K562 (cell line): ENCODE results near the gene PCDHB7. TPM values are rescaled to one million over a fixed set of nuclear protein-coding genes. Genes with fewer than 3 reads are reported as not detected.
"Not testable (repeated sequence)": the region's sequence is repeated elsewhere in the genome, so short reads cannot be mapped to it uniquely, and the experiment has no call there.

Experiments used
- ATAC-seq: fragments of 200-7000 bp; cut with Tn5 transposase; 3 replicates; pipeline ENCODE4 v1.9.1; 2020; ENCODE audit warnings: moderate library complexity
- Bru-seq: library from RNA; stranded (reverse); fragments of 400-500 nt; gene quantifications from one replicate; lab custom pipeline; 2021; lab: Mats Ljungman, UMichigan
- BruChase-seq, 2 experiments: library from RNA; stranded (reverse); fragments of 400-500 nt; gene quantifications; one replicate each; lab custom pipeline; 2021; lab: Mats Ljungman, UMichigan
- BruUV-seq: library from RNA; stranded (reverse); fragments of 400-500 nt; replicated peaks from 2 replicates; lab custom pipeline; 2021; lab: Mats Ljungman, UMichigan
- CTCF ChIA-PET: fragments of 300-600 bp; formaldehyde crosslinking; extraction: SDS; loops from one replicate; lab custom pipeline; 2021; ENCODE audit warnings: low intra/inter-chr PET ratio; lab: Yijun Ruan, JAX
- POLR2A ChIA-PET: fragments of 300-600, 350-650 bp; sonication (Branson Sonifier 250); formaldehyde crosslinking; extraction: SDS; loops from one replicate; lab custom pipeline; 2021; ENCODE audit warnings: antibody characterized with exemption, inconsistent platforms; lab: Yijun Ruan, JAX
- DNase-seq, 4 experiments: peaks; one replicate each; pipeline versions ENCODE4 v3.0.0 to v3.0.0-alpha.2; 2011 to 2018; ENCODE audit warnings: low spot score in 3 of 4, mixed read lengths in 3 of 4; ENCODE audit errors: extremely low read depth in 1 of 4
- FAIRE-seq: peaks from 2 replicates; lab custom pipeline; 2011; peaks lifted over from hg19 to GRCh38; lab: Jason Lieb, UNC
- H2AFZ ChIP-seq: 2 replicates; pipeline ENCODE4 v1.6.0; 2011; ENCODE audit warnings: low read depth, low read length, control low read depth, inconsistent platforms
- H3K27ac ChIP-seq: fragments of 200-600 bp; 3 replicates; pipeline ENCODE4 v1.8.0; 2011; ENCODE audit warnings: low read depth, mild to moderate bottlenecking, control low read depth, inconsistent platforms, low read length, moderate library complexity, mixed read lengths; ENCODE audit errors: extremely low read depth
- H3K27me3 ChIP-seq, 2 experiments: fragments of 300-600 bp in 1 of 2; 2 replicates in 1 of 2; 3 replicates in 1 of 2; pipeline versions ENCODE4 v1.6.0 to v1.8.0; 2011; ENCODE audit warnings: inconsistent platforms in 2 of 2, low read length in 2 of 2, mild to moderate bottlenecking in 1 of 2, mixed read lengths in 1 of 2, moderate library complexity in 1 of 2; ENCODE audit not compliant: control insufficient read depth in 2 of 2, insufficient read depth in 2 of 2
- H3K36me3 ChIP-seq: fragments of 300-600 bp; 3 replicates; pipeline ENCODE4 v1.8.0; 2011; ENCODE audit warnings: mild to moderate bottlenecking, low read length, inconsistent platforms; ENCODE audit not compliant: control insufficient read depth, insufficient read depth
- H3K4me1 ChIP-seq, 2 experiments: fragments of 200-600 bp in 1 of 2; replicated peaks in 1 of 2; 2 replicates in 1 of 2; 3 replicates in 1 of 2; pipeline versions ENCODE4 v1.5.1 to v1.8.0; 2011; ENCODE audit warnings: inconsistent platforms in 2 of 2, low read length in 2 of 2, mild to moderate bottlenecking in 1 of 2, mixed read lengths in 1 of 2, moderate library complexity in 1 of 2; ENCODE audit not compliant: control insufficient read depth in 2 of 2, insufficient read depth in 2 of 2
- H3K4me2 ChIP-seq: 2 replicates; pipeline ENCODE4 v1.6.1; 2011; ENCODE audit warnings: low read length, control low read depth, inconsistent platforms, mixed read lengths; ENCODE audit not compliant: insufficient read depth
- H3K4me3 ChIP-seq: fragments of 200-600 bp; sonication (generic), shearing (Covaris generic); 2 replicates; pipeline ENCODE4 v1.5.1; 2016; ENCODE audit warnings: control low read depth, inconsistent platforms
- H3K79me2 ChIP-seq: fragments of 200-600 bp; 3 replicates; pipeline ENCODE4 v1.8.0; 2011; ENCODE audit warnings: low read length, inconsistent platforms; ENCODE audit not compliant: control insufficient read depth, insufficient read depth
- H3K9ac ChIP-seq, 2 experiments: 2 replicates each; pipeline versions ENCODE4 v1.6.0 to v1.6.1; 2011; ENCODE audit warnings: low read depth in 2 of 2, low read length in 2 of 2, control low read depth in 1 of 2, inconsistent platforms in 1 of 2, mild to moderate bottlenecking in 1 of 2, mixed read lengths in 1 of 2; ENCODE audit not compliant: insufficient read depth in 1 of 2
- H3K9me1 ChIP-seq: one replicate; pipeline ENCODE4 v1.6.0; 2011; ENCODE audit warnings: inconsistent platforms, mild to moderate bottlenecking, low read length, moderate library complexity; ENCODE audit not compliant: control insufficient read depth, insufficient read depth
- H3K9me3 ChIP-seq: replicated peaks from 2 replicates; pipeline ENCODE4 v1.5.1; 2011; ENCODE audit warnings: low read depth, low read length, inconsistent platforms; ENCODE audit not compliant: control insufficient read depth, insufficient read depth
- H4K20me1 ChIP-seq: replicated peaks from 2 replicates; pipeline ENCODE4 v1.6.1; 2011; ENCODE audit warnings: low read length, inconsistent platforms, mixed read lengths; ENCODE audit not compliant: control insufficient read depth, insufficient read depth
- PRMT5 ChIP-seq: sonication (generic); formaldehyde crosslinking; IDR thresholded peaks from 2 replicates; pipeline ENCODE4 v1.5.0; 2020; ENCODE audit warnings: missing genetic modification reagents
- RAD21 ChIP-seq, 2 experiments: fragments of 250-450 bp in 1 of 2; fragments of 450-650 bp in 1 of 2; sonication (Bioruptor Pico) in 1 of 2; formaldehyde crosslinking in 1 of 2; IDR thresholded peaks in 1 of 2; conservative IDR thresholded peaks in 1 of 2; 2 replicates each; pipeline versions ENCODE4 v1.4.0 to v1.8.0; 2020 to 2022; ENCODE audit warnings: mild to moderate bottlenecking in 2 of 2, moderate library complexity in 1 of 2
- YY1 ChIP-seq, 3 experiments: IDR thresholded peaks; 2 replicates each; pipeline ENCODE4 v1.6.1; 2011; ENCODE audit warnings: low read length in 2 of 3, mild to moderate bottlenecking in 2 of 3, moderate library complexity in 2 of 3, borderline replicate concordance in 1 of 3, control low read depth in 1 of 3, low read depth in 1 of 3; ENCODE audit not compliant: insufficient read depth in 3 of 3, insufficient replicate concordance in 2 of 3, control insufficient read depth in 1 of 3, insufficient read length in 1 of 3; ENCODE audit errors: extremely low read depth in 1 of 3
- ZFX ChIP-seq: sonication (generic); formaldehyde crosslinking; IDR thresholded peaks from 2 replicates; pipeline ENCODE4 v1.8.0; 2022; ENCODE audit warnings: mild to moderate bottlenecking, missing genetic modification reagents, moderate library complexity
- WGBS: fragments of 100-300 bp; shearing (Covaris generic); methylation state at CpG from one replicate; pipeline ENCODE4 v1.1.6; 2016; ENCODE audit warnings: low coverage, mixed read lengths; ENCODE audit not compliant: insufficient coverage; ENCODE audit errors: missing lambda C conversion rate; 5-methylcytosine and 5-hydroxymethylcytosine counted together
- in situ Hi-C: fragments of 300-500 bp; cut with MboI; formaldehyde crosslinking; loops from 4 replicates; pipeline ENCODE4 v1.15.0; 2018; ENCODE audit warnings: inconsistent platforms, mixed read lengths
- intact Hi-C: fragments of 100-400 bp; cut with micrococcal nuclease; formaldehyde crosslinking; loops from 2 replicates; pipeline ENCODE4 v1.14.2; 2022
- long read RNA-seq, 3 experiments: library from polyadenylated mRNA in 2 of 3; library from RNA in 1 of 3; unstranded in 2 of 3; stranded (forward) in 1 of 3; transcript quantifications; one replicate each; pipeline ENCODE4 v2.0.0, GENCODE V29; 2019 to 2022
- polyA minus RNA-seq, 3 experiments: library from RNA; depleted of rRNA, polyadenylated mRNA; stranded (reverse); fragments of >200 nt; gene quantifications; 2 replicates each; pipeline ENCODE4 v1.2.3, GENCODE V29; 2011
- polyA plus RNA-seq, 8 experiments: library from polyadenylated mRNA; depleted of rRNA in 4 of 8; stranded (reverse) in 5 of 8; unstranded in 3 of 8; fragments of >200 nt; fragmentation: Nextera tagmentation in 2 of 8; fragmentation: Illumina TruSeq in 1 of 8; extraction: Ambion mirVana in 2 of 8; extraction: Trizol in 1 of 8; gene quantifications; 2 replicates each; pipeline versions ENCODE4 v1.2.1 to v1.2.3, GENCODE V29; 2011 to 2014; ENCODE audit warnings: inconsistent platforms in 1 of 8, missing spikeins in 1 of 8
- total RNA-seq, 7 experiments: library from RNA; depleted of rRNA in 6 of 7; stranded (reverse); fragments of >200 nt in 6 of 7; fragmentation: Illumina TruSeq in 2 of 7; extraction: Trizol in 2 of 7; gene quantifications; 2 replicates each; pipeline versions ENCODE4 v1.2.1 to v1.2.3, GENCODE V29; 2011 to 2021; ENCODE audit warnings: low replicate concordance in 1 of 7
- TF ChIP-seq, protein P1 (sequence below), 3 experiments: IDR thresholded peaks in 2 of 3; conservative IDR thresholded peaks in 1 of 3; 2 replicates each; pipeline ENCODE4 v1.5.1; 2011 to 2012; ENCODE audit warnings: low read length in 3 of 3, mild to moderate bottlenecking in 3 of 3, control low read depth in 2 of 3, improper control_type of control experiment in 1 of 3, inconsistent platforms in 1 of 3, low read depth in 1 of 3, mixed read lengths in 1 of 3, moderate library complexity in 1 of 3; ENCODE audit not compliant: insufficient read depth in 2 of 3

The PCDHB7 gene
- total RNA-seq (2011; cell fraction: chromatin; rRNA removed; ENCODE audit: low replicate concordance) = not detected in 2 replicates
- total RNA-seq (2011; cell fraction: nucleolus; rRNA removed) = not detected in 2 replicates
- not detected in 2 replicates for total RNA-seq (2011; cell fraction: nucleoplasm; rRNA removed)
- not detected in 2 replicates for total RNA-seq (2014; rRNA removed)
- not detected in 2 replicates for total RNA-seq (2014; rRNA removed; fragmentation: Illumina TruSeq; extraction: Trizol)
- not detected in 2 replicates for total RNA-seq (2015; rRNA removed; fragmentation: Illumina TruSeq; extraction: Trizol)
- not detected in 2 replicates for total RNA-seq (2021)
- not detected in 2 replicates for polyA plus RNA-seq (2011; rRNA removed)
- not detected in 2 replicates for polyA plus RNA-seq (2011; cell fraction: cytosol; rRNA removed)
- not detected in 2 replicates for polyA plus RNA-seq (2011; cell fraction: nucleus; rRNA removed)
- polyA plus RNA-seq (2012) = not detected in 2 replicates
- polyA plus RNA-seq (2014; fragmentation: Illumina TruSeq; extraction: Trizol) = not detected in 2 replicates
- not detected for polyA plus RNA-seq (2014; fragmentation: Nextera tagmentation; extraction: Ambion mirVana)
- polyA plus RNA-seq (2014; rRNA removed) = not detected in 2 replicates
- not detected in 2 replicates for polyA minus RNA-seq (2011; rRNA and poly(A)+ RNA removed)
- polyA minus RNA-seq (2011; cell fraction: cytosol; rRNA and poly(A)+ RNA removed) = not detected in 2 replicates
- polyA minus RNA-seq (2011; cell fraction: nucleus; rRNA and poly(A)+ RNA removed) = not detected in 2 replicates
- not detected for Bru-seq, nascent RNA
- BruChase-seq, experiment 1, labeled RNA remaining after a 2-hour chase = not detected
- not detected for BruChase-seq, experiment 2, labeled RNA remaining after a 6-hour chase
- long read RNA-seq, experiment 1 = 0 reads
- long read RNA-seq, experiment 2 = 0 reads
- long read RNA-seq, experiment 3 = 0 reads

DNA sequence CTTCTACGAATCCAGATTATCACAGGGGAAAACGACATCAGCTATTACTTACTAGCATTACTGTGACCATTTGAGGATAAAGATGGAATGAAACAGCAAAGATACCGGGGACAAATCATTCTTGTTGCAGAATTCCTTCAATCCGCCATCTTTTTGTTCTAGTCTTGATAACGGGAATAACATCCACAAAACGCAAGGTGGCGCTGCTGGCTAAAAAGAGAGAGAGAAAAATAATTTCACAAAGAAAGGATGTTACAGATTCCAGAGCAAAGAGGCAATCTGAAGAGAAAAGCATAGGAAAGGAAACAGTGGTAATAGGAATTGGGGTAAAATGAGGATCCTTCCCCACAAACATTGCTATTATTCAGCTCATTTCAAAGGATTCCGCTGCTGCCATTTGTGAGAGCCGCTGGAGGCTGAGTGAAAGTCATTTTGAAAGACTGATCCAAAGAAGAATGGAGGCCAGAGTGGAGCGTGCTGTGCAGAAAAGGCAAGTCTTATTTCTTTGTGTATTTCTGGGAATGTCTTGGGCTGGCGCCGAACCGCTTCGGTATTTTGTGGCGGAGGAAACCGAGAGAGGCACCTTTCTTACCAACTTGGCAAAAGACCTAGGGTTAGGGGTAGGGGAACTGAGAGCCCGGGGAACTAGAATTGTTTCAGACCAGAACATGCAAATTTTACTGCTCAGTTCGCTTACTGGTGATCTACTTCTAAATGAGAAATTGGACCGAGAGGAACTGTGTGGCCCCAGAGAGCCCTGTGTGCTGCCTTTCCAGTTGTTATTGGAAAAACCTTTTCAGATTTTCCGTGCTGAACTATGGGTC lies at the start of gene PCDHB7:
Gene PCDHB7, plus strand, starts transcription at position 264 of the 824 bp plus-strand sequence. Its CDS starts 192 bp downstream, at position 456.
- POLR2A ChIA-PET = no interaction called here
- Histone ChIP-seq H3K27me3 (peaks cover 3 to 6% of the 10 kb centered on the region in 2 experiments; a peak in 3 of 5 replicates), H3K4me1 (no peaks in the 10 kb centered on the region), H3K9me3 (no peaks in the 10 kb centered on the region), H3K4me2 (no peak within 1 kb of the TSS), H3K36me3 (no peaks in the 10 kb centered on the region), H3K4me3 (no peak within 1 kb of the TSS), H3K9me1 (no peaks in the 10 kb centered on the region), H2AFZ (0 out of 2 replicates have a peak within 1 kb of the TSS, but pooled peaks have one; percentile 15), H3K27ac (no peak within 1 kb of the TSS), H4K20me1 (no peaks in the 10 kb centered on the region), H3K9ac (no peak within 1 kb of the TSS), H3K79me2 (no peaks in the 10 kb centered on the region)
- BruUV-seq = no TSS peak
- WGBS = 0% methylated on average over 20 of the region's 20 CpGs
- intact Hi-C loops (no loop called here), in situ Hi-C loops (no loop called here)
- TF ChIP-seq RAD21 (CRISPR knock-in tag; conservative IDR thresholded peaks at IDR 0.05 in 1 of 2, IDR thresholded peaks at IDR 0.05 in 1 of 2) (peak in 1 of 2 experiments; percentile 26; a peak in 1 of 4 replicates), ZFX (CRISPR knock-in tag) (no peak), PRMT5 (no peak), YY1 (IDR thresholded peaks at IDR 0.05; ENCODE audit: borderline replicate concordance in 1 of 3, control insufficient read depth in 1 of 3, extremely low read depth in 1 of 3, insufficient read depth in 3 of 3, insufficient read length in 1 of 3, insufficient replicate concordance in 2 of 3, low read depth in 1 of 3, low read length in 2 of 3) (peak in 1 of 3 experiments; percentile 72)
- TF ChIP-seq, protein P1, sequence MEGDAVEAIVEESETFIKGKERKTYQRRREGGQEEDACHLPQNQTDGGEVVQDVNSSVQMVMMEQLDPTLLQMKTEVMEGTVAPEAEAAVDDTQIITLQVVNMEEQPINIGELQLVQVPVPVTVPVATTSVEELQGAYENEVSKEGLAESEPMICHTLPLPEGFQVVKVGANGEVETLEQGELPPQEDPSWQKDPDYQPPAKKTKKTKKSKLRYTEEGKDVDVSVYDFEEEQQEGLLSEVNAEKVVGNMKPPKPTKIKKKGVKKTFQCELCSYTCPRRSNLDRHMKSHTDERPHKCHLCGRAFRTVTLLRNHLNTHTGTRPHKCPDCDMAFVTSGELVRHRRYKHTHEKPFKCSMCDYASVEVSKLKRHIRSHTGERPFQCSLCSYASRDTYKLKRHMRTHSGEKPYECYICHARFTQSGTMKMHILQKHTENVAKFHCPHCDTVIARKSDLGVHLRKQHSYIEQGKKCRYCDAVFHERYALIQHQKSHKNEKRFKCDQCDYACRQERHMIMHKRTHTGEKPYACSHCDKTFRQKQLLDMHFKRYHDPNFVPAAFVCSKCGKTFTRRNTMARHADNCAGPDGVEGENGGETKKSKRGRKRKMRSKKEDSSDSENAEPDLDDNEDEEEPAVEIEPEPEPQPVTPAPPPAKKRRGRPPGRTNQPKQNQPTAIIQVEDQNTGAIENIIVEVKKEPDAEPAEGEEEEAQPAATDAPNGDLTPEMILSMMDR (IDR thresholded peaks at IDR 0.05 in 2 of 3, conservative IDR thresholded peaks at IDR 0.05 in 1 of 3; ENCODE audit: insufficient read depth in 2 of 3, low read depth in 1 of 3, low read length in 3 of 3) = peak; percentile 43 to 68 (median 65); a peak in 5 of 6 replicates
- peak; percentile 59 for FAIRE-seq
- CTCF ChIA-PET = interaction anchor here (0.6 kb wide), 1 partner anchor 32 kb away, joined by 3 read pairs; no protein-coding TSS in a partner anchor
- DNase-seq = peak; percentile 20 to 45 (median 30)
- no peak for ATAC-seq

DNA sequence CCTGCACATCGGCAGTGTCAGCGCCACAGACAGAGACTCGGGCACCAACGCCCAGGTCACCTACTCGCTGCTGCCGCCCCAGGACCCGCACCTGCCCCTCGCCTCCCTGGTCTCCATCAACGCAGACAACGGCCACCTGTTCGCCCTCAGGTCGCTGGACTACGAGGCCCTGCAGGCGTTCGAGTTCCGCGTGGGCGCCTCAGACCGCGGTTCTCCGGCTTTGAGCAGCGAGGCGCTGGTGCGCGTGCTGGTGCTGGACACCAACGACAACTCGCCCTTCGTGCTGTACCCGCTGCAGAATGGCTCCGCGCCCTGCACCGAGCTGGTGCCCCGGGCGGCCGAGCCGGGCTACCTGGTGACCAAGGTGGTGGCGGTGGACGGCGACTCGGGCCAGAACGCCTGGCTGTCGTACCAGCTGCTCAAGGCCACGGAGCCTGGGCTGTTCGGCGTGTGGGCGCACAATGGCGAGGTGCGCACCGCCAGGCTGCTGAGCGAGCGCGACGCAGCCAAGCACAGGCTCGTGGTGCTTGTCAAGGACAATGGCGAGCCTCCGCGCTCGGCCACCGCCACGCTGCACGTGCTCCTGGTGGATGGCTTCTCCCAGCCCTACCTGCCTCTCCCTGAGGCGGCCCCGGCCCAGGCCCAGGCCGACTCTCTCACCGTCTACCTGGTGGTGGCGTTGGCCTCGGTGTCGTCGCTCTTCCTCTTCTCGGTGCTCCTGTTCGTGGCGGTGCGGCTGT lies 48.9 kb upstream of the PCDHB7 start:
- H3K9me1 ChIP-seq, H4K20me1 ChIP-seq, BruUV-seq, H3K4me1 ChIP-seq, POLR2A ChIA-PET, H3K36me3 ChIP-seq, H3K4me3 ChIP-seq, H3K27ac ChIP-seq, H3K27me3 ChIP-seq, H3K79me2 ChIP-seq, H3K9me3 ChIP-seq, CTCF ChIA-PET, intact Hi-C loops, ATAC-seq, DNase-seq, H2AFZ ChIP-seq, H3K9ac ChIP-seq, FAIRE-seq, in situ Hi-C loops, H3K4me2 ChIP-seq: not testable (repeated sequence)
- WGBS = 6% methylated on average over 28 of the region's 73 CpGs
